ENCODE results near the gene TEX12.
"Not testable (repeated sequence)": the region's sequence is repeated elsewhere in the genome, so short reads cannot be mapped to it uniquely, and the experiment has no call there.

The TEX12 gene, protein sequence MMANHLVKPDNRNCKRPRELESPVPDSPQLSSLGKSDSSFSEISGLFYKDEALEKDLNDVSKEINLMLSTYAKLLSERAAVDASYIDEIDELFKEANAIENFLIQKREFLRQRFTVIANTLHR

DNA sequence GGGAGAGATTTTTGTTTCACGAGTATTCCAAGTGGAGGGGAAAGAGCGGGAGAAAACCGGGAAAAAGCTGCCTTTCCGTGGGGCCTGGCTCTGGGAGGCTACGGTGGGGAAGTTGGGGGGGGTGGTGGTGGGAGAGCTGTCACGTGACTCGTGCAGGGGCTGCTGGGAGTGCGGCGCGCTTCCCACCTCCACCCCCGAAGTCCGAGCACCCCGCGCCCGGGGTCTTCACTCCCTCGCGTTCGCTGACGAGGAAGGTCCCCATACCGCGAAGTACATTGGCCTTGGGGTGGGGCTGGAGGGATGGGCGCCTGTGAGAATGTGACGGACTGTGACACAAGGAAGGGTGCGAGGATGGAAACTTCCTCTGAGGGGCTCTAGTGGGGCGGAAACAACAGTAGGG, at the start of gene TEX12:
TEX12 (plus strand) TSS at position 228 of the 400 bp plus-strand sequence. CDS start 1,897 bp downstream, outside the sequence.
- no peak for DNase-seq

DNA sequence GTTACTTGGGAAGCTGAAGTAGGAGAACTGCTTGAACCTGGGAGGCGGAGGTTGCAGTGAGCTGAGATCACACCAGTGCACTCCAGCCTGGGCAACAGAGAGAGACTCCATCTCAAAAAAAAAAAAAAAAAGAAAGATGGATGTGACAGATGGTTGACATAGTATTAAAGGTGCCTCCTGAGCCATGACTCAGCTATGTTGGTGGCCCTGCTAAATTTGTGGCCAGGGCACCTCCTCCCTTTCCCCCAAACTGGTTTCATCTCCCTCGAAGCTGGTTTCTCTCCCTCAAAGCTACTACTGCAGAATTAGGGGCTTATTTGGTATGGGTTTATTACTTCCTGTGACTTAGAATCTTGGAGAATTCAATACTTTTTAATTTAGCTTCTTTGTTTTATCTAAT, 49.0 kb upstream of the TEX12 start:
- DNase-seq: no peak

DNA sequence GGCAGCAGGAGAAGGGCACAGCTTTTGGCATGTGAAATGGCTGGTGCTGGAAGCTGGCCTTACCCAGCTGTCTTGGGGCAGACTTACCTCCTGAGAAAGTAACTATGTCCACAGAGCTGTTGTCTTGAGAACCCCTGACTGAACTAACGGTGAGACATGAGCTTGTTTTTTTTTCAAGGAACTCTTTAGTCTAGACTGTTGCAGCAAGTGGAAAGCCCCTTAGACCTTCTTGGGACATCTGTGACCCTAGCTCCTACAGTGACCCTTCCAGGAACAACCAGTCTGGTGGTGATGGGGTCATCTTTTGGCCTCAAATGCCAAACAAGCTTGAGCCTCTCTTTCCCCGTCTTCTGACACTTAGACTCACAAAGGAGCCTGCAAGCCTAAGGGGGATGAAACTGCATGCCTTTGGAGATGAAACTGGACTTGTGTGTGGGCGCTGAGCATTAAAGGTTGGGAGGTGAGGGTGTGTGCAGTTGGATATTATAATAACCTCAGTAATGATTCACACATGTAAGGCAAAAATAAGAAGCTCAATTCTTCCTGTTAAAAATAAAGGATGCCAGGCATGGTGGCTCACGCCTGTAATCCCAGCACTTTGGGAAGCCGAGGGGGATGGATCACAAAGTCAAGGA, 45.1 kb upstream of the TEX12 start:
- peak; percentile 82 for DNase-seq

GRCh38 chr11:112123129-112123528, 44.0 kb upstream of the TEX12 start:
- DNase-seq: no peak

DNA sequence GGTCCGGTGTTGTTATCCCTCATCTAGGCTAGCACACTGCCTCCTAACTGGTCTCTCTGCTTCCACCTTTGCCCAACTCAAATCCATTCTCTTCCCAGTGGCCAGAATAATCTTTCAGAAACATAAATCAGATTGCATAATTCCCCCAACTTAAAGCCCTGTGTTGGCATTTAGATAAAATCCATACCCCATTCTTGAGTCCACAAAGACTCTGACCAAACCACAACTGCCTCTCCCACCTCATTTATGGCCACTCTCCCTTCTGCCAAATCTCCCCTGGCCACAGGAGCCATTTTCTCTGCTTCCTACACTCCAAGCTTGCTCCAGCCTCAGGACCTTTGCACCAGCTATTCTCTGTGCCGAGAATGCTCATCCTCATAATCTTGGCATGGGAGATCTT, 40.1 kb upstream of the TEX12 start:
- DNase-seq: no peak

DNA sequence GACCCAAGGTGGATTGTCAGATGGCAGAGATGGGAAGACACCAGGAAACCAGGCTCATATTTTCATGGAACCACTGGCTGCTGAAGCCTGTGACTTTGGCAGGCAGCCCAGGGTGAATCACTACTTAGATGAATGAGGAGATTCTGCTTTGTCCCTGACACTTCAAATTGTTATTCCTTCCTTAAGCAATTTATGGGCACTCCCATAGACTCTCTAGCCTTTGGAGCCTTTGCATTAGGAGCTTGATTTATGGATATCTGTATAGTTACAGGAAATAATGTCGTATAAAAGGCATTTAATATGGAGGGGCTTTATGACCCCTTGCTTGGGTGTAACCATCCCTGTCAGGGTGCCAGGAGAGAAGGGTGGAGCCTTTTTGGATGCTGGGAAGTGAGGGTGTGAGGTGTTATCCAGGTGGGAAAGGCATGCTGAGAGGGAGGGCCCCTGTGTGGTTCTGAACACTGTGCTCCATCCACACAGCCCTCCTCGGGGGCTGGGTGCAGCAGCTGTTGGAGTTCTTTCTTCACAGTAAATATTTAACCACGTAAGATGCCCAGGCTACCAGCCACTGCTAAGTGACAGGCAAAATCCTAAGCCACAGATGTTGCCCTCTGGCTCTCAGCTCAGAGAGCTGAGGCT, 38.6 kb upstream of the TEX12 start:
- peak; percentile 62 for DNase-seq

DNA sequence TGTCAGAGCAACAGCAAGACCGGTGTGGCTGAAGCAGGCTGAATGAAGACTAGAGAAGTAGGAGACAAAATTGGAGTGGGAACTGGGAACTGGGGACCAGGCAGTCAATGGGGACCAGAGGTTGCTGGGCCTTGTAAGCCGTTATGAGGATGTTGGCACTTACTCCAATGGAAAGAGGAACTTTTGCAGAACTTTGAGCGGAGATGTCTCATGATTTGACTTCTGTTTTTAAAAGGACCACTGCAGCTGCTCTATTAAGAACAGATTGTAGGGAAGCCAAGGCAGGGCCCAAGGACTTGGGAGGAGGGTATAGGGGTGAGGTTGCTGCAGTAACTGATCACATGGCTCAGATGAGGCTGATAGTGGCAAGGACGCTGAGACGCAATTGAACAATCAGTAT, 37.5 kb upstream of the TEX12 start:
- peak; percentile 79 for DNase-seq

DNA sequence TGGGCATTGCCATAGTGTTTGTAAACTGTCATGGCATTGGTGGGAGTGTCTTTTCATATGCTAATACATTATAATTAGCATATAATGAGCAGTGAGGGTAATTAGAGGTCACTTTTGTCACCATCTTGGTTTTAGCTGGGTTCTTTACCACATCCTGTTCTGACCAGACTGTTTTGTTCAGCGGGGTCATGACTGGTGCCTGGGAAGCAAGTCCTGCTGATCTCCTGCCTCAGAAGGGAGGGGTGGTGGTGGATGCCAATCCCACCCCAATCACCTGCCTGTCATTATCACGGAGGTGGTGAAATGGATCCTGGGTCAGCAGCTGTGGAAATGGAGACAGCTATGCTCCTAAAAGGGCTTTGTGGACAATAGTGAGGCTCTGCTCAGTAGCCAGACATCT, 34.4 kb upstream of the TEX12 start:
- no peak for DNase-seq

DNA sequence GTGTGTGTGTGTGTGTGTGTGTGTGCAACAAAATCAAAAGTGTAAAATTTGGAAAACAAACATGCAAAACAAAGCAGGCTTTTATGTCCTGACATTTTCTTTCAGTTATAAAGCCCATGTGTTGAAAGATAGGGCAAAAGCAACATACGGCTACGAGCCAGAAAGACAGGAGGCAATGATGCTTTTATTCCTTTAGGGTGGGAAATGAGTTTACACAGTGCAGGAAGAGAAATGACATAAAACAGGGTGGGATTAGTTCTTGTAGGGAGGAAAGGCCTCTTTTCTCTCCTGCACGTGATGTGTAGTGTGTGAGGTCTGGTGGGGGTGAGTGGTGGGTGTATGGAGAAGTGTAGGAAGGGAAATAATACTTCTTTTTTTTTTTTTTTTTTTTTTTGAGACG, 32.7 kb upstream of the TEX12 start:
- DNase-seq: no peak

DNA sequence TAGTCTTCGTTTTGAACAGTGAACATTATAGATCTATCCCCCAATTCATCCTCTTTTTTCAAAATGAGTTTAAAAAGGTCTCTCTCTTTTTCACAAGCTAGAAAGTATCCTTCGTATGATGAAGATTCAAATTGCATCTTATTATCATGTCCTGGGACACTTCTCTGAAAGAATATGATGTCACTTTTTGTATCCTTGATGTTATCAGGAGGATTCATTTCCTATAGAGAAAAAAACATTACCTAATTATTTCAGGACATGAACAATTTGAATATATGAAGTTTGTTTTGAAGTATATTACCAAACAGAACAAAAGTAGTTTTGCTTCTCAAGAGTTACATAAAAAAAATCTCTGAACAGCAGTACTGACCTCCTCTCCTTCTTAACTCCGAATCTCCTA, 23.6 kb upstream of the TEX12 start:
- no peak for DNase-seq

- DNase-seq: no peak
These were observed 16.7 kb upstream of the TEX12 start for GRCh38 chr11:112150517-112150916.

GRCh38 chr11:112156153-112156955, 10.8 kb upstream of the TEX12 start:
- DNase-seq: no peak

GRCh38 chr11:112156956-112157766, 10.0 kb upstream of the TEX12 start:
- DNase-seq: peak; percentile 96

DNA sequence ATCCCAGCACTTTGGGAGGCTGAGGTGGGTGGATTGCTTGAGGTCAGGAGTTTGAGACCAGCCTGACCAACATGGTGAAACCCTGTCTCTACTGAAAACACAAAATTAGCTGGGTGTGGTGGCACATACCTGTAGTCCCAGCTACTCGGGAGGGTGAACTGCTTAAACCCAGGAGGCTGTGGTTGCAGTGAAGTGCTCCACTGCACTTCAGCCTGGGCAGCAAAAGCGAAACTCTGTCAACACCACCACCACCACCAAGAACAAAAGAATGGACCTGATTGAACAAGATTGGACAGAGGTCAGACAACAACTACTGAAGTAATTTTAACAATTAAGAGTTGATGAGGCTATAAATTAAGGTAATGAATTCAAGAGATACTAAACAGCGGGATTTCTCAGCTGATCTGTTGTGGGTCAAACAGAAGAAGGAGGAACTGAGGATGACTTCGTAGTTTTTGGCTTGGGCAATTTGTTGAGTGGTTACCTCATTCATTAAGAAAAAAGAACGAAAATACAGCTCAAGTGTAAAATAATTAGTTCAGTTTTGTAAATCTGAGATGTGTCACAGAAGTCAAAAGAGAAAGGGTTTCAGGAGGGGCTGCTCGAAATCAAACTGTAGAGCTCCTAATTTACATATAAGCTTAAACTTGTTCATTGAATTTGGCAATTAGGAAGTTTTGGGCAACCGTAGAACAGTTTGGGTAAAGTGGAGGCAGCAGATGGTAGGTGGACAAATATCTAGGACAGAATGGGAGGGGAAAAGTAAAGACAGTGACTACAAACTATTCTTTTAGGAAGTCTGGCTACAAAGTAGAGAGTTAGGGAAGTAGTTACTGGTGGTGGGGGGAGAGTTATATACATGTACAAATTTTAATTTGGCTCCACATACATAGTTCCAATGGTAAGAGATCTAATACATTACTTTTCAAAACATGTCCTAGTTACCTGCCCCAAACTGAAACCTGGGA, 7.8 kb upstream of the TEX12 start:
- DNase-seq: peak; percentile 73

GRCh38 chr11:112160091-112160848, 6.9 kb upstream of the TEX12 start:
- DNase-seq: peak; percentile 27

GRCh38 chr11:112161012-112161411, 6.2 kb upstream of the TEX12 start:
- peak; percentile 59 for DNase-seq

DNA sequence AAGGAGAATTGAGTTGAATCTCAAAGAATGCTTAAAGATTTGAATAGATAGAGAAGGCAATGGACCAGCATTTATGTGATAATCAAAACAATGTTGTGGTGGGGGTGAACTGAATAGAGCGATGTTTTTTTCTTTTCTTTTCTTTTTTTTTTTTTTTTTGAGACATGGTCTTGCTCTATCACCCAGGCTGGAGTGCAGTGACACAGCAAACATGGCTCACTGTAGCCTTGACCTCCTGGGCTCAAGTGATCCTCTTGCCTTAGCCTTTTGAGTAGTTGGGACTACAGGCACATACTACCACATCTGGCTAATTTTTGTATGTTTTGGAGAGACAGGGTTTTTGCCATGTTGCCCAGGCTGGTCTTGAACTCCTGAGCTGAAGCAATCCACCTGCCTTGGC, 5.0 kb upstream of the TEX12 start:
- not testable (repeated sequence) for DNase-seq

GRCh38 chr11:112162761-112163546, 4.2 kb upstream of the TEX12 start:
- DNase-seq: peak; percentile 43

DNA sequence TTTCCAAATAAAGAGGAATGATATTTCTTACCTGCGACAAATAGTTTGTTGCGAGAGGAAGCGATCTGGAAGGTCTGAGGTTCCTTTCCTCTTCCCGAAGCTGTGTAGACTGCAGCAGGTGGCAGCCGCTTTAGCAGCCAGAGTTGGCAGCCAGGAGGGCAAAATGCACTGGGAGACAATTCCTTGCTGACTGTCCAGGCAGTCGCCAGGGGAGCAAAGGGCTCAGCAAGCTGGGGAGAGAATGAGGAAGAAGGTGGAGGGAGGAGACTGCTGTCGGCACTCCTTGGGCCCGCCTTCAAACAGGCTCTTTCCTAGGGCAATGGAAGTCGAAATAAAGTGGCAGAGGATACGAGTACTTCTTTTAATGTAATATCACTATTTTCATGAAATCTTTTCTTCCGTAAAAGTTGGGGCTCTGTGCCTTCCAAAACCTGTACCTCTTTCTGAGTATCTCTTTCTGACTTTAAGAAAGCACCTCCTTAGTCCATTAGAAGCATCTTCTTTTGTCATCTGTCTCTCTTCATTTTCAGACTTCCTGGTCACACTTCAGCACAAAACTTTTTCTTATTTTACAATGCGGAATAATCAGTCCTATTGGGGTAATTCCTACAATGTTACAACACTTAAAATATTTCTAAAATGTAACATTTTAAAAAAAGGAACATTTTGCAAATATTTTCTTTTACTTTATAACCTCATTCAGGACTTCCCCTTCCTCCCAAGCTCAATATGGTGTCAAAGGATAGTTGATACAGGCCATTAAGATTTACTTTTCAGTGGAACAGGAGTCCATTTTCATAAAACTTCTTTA, 3.1 kb upstream of the TEX12 start, which contains the start of gene IL18:
IL18 (minus strand) TSS at position 220 of the 811 bp plus-strand sequence. CDS start 9,041 bp downstream, outside the sequence.
- DNase-seq: peak; percentile 82
